ENCODE measurements around the gene RNASEL.

RNASEL gene

GRCh38 chr1:182598296-182598695, 9.2 kb upstream of the RNASEL start:
- no peak for DNase-seq

- no peak for DNase-seq
Observed at GRCh38 chr1:182596934-182597333, 7.9 kb upstream of the RNASEL start.

GRCh38 chr1:182595641-182596240, 6.7 kb upstream of the RNASEL start:
- DNase-seq: peak; percentile 58

- DNase-seq: no peak
Observed at GRCh38 chr1:182589931-182590330, 875 bp upstream of the RNASEL start.

GRCh38 chr1:182589520-182589919, 464 bp upstream of the RNASEL start:
- no peak for DNase-seq

- no peak for DNase-seq
Observed at GRCh38 chr1:182587666-182588499, 1.2 kb downstream of the RNASEL start.

GRCh38 chr1:182587093-182587492, 2.0 kb downstream of the RNASEL start:
- no peak for DNase-seq

- no peak for DNase-seq
Observed at GRCh38 chr1:182586380-182586779, 2.7 kb downstream of the RNASEL start.

- no peak for DNase-seq
Observed at GRCh38 chr1:182584746-182585145, 4.3 kb downstream of the RNASEL start.

GRCh38 chr1:182580736-182581135, 8.3 kb downstream of the RNASEL start:
- DNase-seq: no peak

- peak; percentile 42 for DNase-seq
Observed at GRCh38 chr1:182575540-182576149, 13.4 kb downstream of the RNASEL start.

GRCh38 chr1:182574156-182574555, 14.9 kb downstream of the RNASEL start:
- DNase-seq: no peak

- no peak for DNase-seq
Observed at GRCh38 chr1:182570611-182570970, 18.5 kb downstream of the RNASEL start.

GRCh38 chr1:182569939-182570610, 19.0 kb downstream of the RNASEL start:
- DNase-seq: no peak

GRCh38 chr1:182568647-182569284, 20.3 kb downstream of the RNASEL start:
- no peak for DNase-seq

- no peak for DNase-seq
Observed at GRCh38 chr1:182567629-182568028, 21.4 kb downstream of the RNASEL start.

- no peak for DNase-seq
Observed at GRCh38 chr1:182565537-182565936, 23.5 kb downstream of the RNASEL start.

GRCh38 chr1:182564406-182565004, 24.6 kb downstream of the RNASEL start:
- DNase-seq: no peak

GRCh38 chr1:182563095-182563494, 26.0 kb downstream of the RNASEL start:
- no peak for DNase-seq

- DNase-seq: no peak
Observed at GRCh38 chr1:182561456-182561855, 27.6 kb downstream of the RNASEL start.

GRCh38 chr1:182560392-182560984, 28.6 kb downstream of the RNASEL start:
- DNase-seq: no peak

- no peak for DNase-seq
Observed at GRCh38 chr1:182556279-182556678, 32.8 kb downstream of the RNASEL start.
